HG03432 (cell line): ENCODE measurements around the gene SIAE.
A peak's percentile ranks its signal among the peaks of the same experiment; 100 is the strongest.
"Not testable (repeated sequence)": the region's sequence is repeated elsewhere in the genome, so short reads cannot be mapped to it uniquely, and the experiment has no call there.

ENCODE experiments used
- ATAC-seq: cut with Tn5 transposase; IDR thresholded peaks from one replicate; pipeline ENCODE4 v1.9.1; 2021; ENCODE audit warnings: mild to moderate bottlenecking, moderate library complexity; ENCODE audit not compliant: unreplicated experiment

The SIAE gene

DNA sequence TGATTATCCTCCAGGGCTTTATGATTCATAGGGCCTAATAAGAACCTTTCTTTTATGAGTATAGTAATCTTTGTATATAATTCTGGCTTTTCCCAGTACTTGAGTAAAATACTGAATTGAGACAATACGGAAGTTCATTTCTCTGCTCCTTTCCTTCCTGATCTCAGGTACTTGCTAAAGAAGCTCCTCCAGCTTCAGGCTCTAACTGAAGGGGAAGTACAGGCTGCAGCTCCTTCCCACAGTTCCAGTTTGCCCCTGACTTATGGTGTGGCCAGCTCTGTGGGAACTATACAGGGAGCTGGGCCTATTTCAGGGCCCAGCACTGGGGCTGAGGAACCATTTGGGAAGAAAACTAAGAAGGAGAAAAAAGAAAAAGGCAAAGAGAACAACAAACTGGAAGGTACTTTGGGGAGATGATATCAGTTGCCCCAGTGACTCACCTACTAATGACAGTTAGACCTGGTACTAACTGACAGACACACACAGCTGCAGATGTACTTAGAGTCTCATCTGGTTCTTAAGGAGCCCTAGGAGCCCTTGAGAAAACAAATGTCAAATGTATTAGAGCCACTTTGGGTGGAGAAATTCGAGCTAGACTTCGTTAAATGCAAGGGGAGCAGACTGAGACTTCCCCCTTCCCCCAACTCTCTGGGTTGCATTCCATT is 47.9 kb downstream of the SIAE start:
- ATAC-seq: no peak

DNA sequence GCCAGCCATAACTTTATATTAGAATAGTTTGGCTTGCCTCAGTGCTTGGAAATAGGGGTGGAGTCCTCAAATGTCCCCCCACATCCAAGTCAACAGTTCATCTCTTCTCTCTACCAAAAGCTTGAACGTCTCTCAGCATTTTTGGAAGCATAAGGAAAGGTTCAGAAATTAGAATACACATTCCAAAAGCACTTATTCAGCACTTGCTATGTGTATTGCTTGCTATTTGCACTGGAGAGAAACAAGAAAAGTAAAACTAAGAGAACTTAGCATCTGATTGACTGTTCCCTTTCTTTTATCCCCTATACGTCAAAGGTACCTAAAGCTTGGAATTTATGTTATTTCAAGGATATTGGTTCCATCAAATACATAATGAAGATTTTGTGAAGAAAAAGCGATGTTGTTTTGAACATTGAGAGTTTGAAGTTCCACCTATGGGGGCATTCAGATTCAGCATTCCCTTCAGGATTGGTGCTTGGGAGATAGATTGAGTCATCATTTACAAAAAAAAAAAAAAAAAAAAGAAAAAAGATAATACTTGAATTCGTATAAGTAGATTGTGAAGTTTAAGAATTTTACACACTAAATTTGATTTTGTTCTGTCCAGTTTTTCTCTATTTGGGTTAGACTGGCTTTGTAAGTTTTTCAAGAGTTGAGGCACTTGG is 49.5 kb downstream of the SIAE start:
- no peak for ATAC-seq

DNA sequence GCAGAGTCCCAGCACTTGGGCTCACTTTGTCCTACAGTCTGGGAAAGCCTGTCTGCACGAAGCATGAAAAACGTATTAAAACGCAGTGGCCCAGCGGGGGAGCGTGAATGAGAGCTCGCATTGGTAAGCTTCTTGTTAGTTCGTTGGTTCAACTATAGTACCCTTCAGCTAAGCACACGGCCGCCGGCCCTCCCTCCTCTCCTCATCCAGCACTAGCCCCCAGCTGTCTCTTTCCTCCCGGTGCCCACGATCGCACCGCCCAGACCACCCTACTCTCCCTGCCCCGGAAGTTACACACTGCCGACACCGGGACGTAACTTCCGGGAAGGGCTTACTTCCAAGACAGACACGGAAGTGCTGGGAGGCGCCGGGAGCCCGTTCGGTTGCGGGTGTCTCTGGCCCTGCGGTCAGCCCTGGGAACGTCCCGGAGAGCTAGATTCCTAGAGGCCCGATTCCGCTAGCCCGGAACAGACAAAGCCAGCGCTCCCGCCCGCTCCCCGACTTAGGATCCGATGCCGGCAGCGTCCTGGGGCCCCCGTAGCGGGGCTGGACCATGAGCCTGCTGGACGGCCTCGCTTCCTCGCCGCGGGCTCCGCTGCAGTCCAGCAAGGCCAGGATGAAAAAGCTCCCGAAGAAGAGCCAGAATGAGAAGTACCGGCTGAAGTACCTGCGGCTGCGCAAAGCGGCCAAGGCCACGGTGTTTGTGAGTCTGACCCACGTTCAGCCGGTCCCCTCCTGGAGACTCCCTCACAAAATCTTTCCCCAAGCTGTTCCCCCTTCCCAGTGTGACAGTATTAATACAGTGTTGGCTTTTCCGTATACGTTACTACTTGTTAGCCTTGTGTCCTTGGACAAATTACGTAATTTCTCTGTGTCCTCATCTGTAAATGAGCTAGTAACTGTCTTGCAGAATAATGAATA is 50.7 kb downstream of the SIAE start, which contains the start of gene TBRG1:
TBRG1 (plus strand) TSS at position 334 of the 921 bp plus-strand sequence; CDS start at position 554, 220 bp downstream.
- ATAC-seq: peak; percentile 100

DNA sequence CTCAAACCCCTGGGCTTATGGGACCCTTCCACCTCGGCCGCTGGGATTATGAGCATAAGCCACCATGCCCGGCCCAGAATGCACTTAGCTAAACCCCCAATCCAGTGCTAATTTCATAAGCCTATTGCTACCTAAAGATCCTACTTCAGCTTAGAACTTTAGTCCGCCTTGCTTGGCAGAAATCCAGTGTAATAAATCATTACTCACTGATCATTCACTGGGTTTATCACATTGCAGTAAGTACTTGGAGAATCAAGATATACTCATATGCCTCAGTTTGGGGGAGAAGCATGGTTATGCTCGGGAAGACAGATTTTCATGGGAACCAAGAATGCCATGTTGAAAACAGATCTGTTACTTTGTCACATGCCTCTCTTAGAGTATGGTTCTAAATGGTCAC is 54.7 kb downstream of the SIAE start:
- ATAC-seq: no peak

DNA sequence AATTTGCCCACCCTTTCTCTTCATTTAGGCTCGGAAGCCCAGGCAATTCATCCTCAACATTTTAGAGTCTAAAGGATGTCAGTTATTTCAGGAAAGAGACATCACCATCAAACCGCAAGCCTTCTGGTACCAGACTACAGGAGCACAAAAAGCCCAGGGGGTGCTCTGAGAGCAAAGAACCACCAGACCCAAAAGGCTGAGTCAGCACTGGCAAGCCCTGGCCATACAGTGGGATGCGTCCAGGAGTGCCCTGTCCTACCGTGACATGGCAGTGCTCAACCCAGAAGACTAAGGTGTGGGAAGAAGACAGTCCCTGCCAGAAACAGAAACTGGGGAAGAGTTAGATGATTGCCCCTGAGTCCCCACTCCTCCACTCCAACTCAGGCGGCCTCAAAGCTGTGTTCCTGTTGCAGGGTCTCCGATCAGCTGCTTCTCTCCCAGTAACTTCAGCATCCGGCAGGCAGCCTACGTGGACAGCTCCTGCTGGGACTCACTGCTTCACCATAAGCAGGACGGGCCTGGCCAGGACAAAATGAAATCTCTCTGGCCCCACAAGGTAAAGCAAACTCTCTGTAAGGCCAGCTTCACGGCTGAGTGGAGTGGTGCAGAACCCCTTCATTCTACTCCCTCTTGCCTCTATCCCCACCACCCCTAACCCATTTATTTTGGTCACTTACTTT is 60.8 kb downstream of the SIAE start:
- no peak for ATAC-seq

DNA sequence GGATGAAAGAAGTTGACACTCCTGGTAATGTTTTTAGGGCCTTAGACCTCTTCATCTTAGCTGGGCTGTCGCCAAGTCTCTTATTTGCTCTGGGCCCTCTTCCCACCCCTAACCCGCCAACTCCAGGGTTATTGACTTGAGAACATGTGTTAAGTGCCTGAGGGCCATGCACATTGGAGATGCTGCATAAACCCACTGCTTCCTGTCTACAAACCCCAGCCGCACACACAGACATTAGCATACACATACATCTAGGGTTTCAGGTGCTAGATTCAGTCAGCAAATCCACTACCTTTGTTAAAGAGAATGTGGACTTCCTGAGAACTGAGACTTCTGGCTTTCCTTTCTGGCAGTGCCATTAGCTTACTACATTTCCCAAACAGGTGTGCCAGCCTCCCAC is 61.5 kb downstream of the SIAE start:
- peak; percentile 60 for ATAC-seq

DNA sequence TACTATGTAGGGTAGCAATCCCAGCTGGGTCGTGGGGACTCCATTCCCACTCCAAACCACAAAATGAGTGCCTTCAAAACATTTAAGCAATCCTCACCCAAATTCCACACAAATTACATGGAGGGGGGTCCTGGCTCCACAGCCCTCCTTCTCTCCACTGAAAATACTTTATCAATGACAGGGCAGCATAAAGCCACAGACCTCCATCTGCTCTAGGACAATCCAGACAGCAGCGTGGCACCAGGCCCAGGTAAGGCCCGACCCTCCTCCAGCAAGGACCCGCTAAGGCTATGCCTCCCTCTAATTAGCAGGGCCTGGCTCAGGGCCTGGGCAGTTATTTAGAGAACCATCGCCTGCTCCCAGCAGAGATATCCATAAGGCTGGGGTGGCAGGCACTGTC is 62.5 kb downstream of the SIAE start, which contains the start of gene PANX3:
PANX3 (plus strand) TSS at position 365 of the 400 bp plus-strand sequence. CDS start 129 bp downstream, outside the sequence.
- no peak for ATAC-seq

DNA sequence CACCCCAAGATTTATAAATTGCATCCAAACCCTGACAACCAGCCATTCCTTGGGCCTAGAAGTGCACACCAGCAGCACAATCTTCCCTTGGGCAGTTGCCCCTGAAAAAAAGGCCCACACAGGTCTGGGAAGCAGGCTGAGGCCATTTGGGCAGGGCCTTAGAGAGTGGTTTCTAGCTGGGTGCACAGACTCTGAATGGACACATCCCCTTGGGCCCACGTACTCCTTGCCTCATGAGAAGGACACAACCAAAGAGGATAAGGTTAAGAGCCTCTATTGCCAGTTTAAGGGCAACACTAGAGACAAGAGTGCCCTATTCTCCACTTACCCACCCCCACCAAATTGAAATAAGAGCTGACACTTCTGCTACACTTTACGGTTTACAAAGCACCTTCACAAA is 63.2 kb downstream of the SIAE start:
- ATAC-seq: no peak

DNA sequence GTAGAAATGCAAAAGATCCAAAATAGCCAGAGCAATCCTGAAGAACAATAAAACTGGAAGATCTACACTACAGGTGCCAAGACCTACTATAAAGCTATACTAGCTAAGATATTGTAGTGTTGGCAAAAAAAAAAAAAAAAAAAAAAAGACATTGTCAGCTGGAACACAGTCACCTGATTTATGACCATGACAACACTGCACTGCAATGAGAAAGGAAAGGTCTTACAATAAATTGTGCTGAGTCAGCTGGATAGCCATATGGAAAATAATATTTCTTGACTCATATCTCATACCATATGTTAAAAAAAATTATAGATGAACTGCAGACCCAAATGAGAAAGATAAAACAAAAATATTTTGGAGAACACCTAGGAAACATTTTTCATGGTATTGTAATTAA is 65.4 kb downstream of the SIAE start:
- ATAC-seq: no peak

DNA sequence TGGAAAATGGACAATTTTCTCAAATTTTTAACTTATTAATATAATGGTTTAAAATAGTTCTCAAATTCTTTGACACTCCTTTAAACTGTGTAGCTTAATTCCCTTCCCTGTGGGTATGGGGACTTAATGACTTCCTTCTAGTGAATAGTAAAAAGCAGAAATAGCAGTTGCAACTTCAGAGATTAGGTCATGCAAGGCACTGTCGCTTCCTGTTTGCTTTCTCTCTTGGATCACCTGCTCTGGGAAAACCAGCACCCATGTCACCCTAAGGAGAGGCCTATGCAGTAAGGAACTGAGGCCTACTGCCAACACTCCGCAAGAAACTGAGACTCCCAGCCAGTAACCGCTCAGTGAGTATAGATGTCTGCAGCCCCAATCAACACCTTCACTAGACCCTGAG is 67.8 kb downstream of the SIAE start:
- ATAC-seq: no peak

DNA sequence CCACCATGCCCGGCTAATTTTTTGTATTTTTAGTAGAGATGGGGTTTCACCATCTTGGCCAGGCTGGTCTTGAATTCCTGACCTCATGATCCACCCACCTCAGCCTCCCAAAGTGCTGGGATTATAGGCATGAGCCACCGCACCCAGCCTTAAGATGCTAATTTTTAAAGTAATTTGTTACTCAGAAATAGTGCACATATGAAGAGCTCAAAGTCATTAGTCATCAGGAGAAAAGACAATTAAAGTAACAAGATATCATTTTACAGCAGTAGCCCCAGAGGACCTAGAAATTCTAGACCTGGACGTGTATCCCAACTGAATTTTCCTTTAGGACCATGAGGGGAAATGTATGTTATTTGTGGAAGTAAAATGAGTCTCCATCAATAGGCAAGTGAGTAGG is 70.8 kb downstream of the SIAE start:
- ATAC-seq: not testable (repeated sequence)

DNA sequence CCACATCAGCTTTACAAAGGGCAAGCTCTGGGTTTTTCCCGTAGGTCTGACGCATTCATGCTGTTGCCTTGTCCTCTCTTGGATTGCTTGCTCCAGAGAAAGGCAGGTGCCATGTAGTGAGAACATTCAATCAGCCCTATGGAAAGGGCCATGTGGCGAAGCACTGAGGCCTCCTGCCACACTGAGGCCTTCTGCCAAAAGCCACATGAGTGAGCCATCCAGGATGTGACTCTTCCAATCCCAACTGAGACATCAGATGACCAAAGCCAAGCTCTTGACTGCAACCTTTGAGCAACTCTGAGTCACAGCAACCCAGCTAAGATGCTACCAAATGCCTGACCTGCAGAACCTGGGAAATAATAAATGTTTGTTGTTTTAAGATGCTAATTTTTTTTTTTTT is 71.3 kb downstream of the SIAE start:
- ATAC-seq: no peak

DNA sequence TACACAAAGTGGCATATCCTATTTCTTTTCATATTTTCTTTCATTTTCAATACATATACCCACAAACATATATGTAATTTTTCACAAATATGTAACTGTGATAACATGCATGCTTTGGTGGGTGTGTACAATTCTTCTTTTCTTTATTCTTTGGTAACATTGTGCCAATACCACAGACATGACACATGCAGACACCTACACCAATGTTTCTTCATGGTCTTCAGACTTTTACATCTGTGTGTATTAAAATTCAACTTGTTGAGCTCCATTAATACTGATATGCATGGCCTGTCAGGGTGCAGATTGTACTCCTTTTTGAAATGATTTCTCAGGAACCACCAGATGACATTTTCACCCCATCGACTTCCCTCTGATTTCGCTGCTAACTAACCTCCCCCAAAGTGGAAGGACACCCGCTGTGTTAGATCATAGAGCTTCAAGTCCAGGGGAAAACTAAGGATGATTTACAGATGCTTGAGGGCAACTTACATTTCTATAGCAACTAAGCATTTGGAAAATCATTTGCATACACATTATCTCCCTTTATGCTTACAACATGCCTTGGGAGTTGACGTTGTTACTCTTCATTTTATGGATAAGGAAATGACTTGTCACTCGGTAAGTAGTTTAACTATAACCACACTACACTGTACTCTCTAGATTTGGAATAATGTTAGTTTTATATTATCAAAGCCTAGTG is 72.8 kb downstream of the SIAE start:
- ATAC-seq: no peak

DNA sequence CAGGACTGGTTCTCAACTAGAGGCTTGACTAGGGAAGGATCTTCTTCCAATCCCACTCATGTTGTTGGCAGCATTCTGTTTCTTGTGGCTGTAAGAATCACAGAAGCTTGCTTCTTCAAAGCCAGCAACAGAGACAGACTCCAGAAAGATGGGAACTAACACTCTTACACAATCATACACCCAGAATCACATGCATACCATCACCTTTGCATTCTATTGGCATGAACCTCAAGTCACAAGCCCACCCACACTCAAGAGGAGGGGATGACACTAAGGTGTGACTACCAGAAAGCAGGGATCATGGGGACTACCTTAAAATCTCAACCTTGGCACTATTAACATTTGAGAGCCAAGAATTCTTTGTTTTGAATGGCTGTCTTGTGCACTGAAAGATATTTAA is 75.9 kb downstream of the SIAE start:
- no peak for ATAC-seq

DNA sequence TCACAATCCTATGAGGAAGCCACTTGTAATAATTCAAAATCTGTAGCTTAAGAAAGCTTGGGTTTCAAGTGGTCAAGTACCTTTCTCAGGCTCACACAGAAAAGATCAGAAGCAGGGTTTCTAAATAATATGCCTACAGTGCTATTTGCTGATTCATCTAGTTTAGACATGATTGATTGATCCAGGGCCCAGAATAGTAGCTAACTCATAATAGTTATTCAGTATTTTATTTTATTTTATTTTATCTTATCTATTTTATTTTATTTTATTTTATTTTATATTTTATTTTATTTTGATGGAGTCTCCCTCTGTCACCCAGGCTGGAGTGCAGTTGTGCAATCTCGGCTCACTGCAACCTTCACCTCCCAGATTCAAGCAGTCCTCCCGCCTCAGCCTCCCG is 78.2 kb downstream of the SIAE start:
- ATAC-seq: no peak

DNA sequence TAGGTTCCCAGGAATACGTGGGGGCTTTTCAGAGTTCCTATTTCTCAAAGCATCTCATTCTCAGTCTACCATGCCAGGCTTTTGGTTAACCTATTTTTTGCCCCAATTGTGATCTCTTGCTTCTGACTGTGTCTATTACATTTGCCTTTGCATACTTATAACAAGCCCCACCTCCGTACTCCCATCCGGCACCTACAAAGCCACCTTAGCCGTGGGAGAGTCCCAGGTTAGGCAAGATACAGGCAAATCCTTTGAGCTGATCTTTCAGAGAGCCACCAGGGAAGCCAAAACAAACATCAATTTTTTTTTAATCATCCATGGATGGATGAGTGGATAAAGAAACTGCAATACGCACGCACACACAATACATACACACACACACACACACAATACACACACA is 80.9 kb downstream of the SIAE start:
- no peak for ATAC-seq

DNA sequence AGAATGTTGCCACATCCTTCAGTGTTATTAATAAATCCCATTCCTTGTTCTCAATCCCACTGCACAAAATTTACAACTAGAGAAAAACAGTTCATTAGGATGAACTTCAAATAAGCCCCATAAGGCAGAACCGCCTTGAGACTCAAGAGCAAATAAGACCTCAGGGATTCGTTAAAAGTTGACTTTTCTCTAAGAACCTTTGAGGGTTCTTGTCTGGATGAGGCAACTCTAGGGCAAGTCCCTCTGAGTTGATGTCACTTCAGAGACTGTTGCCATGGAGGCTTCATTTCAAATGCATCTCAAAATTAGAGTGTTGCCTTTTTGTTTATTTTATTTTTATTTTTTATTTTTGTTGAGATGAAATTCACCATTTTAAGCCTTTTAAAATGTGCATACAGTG is 82.1 kb downstream of the SIAE start:
- no peak for ATAC-seq

DNA sequence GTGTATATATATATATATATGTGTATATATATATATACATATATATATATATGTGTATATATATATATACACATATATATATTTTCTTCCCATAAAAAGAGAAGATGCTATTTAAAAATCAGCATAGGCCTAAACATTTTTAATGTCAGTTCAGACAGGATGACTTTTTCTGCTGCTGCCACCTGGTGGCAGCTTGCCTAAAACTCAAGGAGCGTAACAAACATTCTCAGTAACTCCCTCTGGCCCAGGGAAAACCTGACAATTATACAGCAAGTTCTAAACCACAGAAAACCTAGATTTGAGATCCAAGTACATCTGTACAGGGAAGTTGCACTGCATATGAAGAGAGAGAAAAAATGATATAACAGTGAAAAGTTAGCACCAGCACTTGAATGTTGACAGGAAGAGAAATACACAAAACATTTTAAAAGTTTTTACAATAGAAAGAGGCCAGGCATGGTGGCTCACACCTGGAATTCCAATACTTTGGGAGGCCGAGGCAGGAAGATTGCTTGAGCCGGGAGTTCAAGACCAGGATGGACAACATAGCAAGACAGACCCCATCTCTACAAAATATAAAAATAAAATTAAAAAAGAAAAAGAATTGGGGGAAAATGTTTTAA is 87.2 kb downstream of the SIAE start:
- ATAC-seq: no peak

DNA sequence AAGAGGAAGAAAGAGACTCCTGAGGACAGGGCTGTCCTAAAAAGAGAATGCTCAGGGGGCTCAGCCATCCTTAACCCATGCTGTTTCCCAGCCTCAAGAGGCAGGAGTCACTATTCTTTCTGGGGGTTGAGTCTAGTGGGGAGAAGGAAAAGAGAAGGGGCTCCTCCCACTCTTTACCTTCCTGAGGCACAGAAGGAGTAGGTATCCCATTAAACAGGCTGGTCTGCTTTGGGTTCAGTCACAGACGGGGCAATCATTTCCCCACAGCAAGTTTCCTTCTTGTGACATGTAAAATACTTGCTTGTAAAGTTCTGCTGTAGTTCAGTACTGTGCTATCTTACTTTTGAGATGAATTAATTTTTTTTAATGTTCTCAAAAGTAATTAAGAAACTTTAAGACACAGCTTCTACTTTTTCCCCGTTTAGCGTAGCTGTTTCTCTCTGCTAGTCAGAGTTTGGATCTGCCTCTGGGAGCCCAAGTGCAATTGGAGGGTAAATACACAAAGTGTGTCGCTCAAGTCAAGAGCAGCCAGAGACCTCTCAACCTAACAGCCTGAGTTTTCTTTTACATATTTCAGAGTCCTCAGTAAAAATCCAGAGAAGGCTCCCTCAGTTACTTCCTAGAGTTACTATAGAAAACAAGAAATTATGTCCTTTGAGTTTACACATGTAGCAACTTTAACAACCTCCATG is 88.7 kb downstream of the SIAE start:
- ATAC-seq: no peak
